Left ventricle myocardium superior (tissue), 1 donor: Measurements from ENCODE around the gene GPR171. TPM values are rescaled to one million over a fixed set of nuclear protein-coding genes. Genes with fewer than 3 reads are reported as not detected.

ENCODE experiments used
- ATAC-seq: fragments of 200-7000 bp; cut with Tn5 transposase; one replicate; pipeline ENCODE4 v1.9.1; 2020; ENCODE audit warnings: mild to moderate bottlenecking, moderate library complexity
- DNase-seq: peaks from one replicate; pipeline ENCODE4 v3.0.0-alpha.2; 2020
- intact Hi-C: fragments of 100-400 bp; cut with micrococcal nuclease; formaldehyde crosslinking; loops from one replicate; pipeline ENCODE4 v1.11.0; 2022
- total RNA-seq: library from RNA; stranded (reverse); fragmentation: NEBNext Ultra II Directional; extraction: Animal tissue kit (Norgen Biotek cat#: 25700); gene quantifications from one replicate; pipeline ENCODE4 v1.2.1, GENCODE V29; 2021
- donor health status: DM: no; HTN: yes; CAD: no; lungs with severe emphysema.

The GPR171 gene
- total RNA-seq, 1 donor from 2014 or later, result 0.15 TPM

DNA sequence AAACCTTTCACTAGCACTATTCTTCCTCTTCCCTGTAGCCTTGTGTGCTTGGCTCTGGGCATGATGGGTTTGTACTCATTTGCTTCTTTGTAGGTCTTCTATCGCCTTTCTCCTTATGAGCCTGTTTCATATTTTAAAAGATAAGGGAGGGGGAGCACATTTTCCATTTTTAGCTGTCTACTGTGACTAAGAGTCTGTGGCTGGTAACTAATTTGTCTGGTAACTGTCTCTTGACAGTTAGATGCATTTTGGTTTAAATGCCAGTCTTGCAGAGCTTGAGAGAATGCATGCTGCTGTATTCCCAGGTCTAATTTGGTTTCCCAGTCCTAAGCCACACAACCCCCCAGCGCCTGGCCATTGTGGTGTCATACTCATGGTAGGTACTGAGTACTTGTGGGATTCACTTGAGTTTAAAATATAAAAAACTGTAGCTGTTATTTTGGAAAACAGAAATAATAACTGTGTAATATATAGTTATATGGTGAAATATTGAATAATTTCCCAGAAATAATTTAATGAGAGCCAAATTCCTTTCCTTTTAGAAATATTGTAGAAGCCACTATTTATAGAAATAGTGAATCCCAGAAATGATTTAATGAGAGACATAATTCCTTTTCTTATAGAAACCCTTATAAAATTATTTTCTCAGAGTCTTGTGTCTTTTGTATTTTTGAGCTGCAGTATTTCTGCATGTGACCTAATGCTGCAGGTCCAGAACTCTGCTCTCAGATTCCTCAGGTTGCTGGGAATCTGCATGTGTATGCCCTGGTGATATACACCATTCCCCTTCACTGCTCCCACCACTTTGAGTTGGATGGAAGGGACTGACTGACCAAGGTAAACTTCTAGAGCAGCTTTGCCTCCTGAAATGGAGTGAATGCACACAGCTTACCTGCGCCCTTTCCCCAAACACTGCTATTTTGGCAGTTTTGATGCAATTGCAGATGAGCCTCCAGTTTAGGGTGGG is 13.9 kb upstream of the GPR171 start:
- no peak for DNase-seq
- peak; percentile 82 for ATAC-seq
- intact Hi-C loops, result no loop called here

- intact Hi-C loops, result no loop called here
- DNase-seq, result no peak
- no peak for ATAC-seq
Observed at GRCh38 chr3:151214459-151214858, 11.4 kb upstream of the GPR171 start.

GRCh38 chr3:151213881-151214280 is 10.9 kb upstream of the GPR171 start:
- DNase-seq, result no peak
- no peak for ATAC-seq
- intact Hi-C loops, result no loop called here

- no peak for DNase-seq
- no peak for ATAC-seq
- intact Hi-C loops, result no loop called here
Observed at GRCh38 chr3:151213151-151213550, 10.1 kb upstream of the GPR171 start.

GRCh38 chr3:151210676-151211381 is 7.8 kb upstream of the GPR171 start:
- DNase-seq, result no peak
- ATAC-seq, result peak; percentile 46
- intact Hi-C loops, result no loop called here

DNA sequence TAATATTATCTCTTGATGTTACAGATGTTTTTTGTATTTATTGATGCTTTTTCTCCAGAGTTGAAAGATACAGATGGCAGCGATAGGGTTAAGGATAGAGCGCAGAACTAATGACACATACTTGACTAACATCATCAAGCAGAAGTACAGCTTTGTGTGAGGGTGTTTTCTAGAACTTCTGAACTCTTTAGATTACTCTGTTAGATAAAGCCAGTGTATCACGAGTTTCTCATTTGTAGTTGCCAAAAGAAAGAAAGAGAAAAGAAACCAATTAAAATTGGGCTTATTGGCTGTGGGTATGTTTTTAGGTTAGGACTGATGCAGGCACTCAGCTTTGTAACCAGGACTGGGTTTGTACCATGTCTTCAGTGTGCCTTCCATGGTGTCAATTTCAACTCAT is 6.6 kb upstream of the GPR171 start:
- no peak for DNase-seq
- ATAC-seq, result no peak
- intact Hi-C loops, result no loop called here

- no peak for ATAC-seq
- DNase-seq, result no peak
- intact Hi-C loops, result no loop called here
Observed at GRCh38 chr3:151206201-151206600, 3.2 kb upstream of the GPR171 start.

- intact Hi-C loops, result no loop called here
- ATAC-seq, result no peak
Observed at GRCh38 chr3:151205482-151205881, 2.5 kb upstream of the GPR171 start.

DNA sequence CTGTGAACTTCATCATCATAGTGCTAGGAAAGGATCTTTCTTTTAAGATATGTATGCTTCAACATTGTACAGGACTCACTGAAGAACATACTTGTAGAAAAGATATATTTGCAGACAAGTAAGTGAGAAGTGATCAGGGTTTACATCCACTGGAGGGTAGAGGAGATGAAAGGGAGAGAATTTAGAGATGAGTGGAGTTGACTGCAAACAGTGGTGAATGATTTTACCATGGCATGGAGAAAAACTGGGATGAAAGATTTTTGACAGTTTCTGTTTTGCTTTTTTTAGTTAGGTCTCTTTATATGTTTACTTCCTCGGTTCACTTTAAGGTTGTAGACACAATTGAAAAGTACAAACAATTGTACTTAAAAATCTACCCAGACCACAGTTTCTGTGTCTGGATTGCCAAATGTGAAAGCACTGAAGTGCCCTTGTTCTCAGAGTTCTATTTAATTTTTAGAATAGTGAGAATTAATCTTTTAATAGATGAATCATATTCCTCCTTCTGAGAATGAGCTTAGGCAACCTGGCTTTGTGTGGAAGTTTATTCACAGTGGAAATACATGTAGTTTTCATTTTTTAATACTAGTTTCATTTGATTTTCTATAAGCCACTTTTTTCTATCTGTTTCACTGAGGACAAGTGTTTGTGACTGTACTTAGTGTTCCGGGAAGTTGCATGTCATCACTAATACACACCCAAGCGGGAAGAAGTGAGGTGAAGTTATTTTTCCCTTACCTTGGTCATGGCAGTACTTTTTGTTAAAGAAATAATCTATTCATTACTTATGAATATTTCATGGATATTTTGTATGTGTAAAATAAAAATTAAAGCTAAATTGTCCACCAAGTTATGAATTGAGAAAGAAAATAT is 1.8 kb upstream of the GPR171 start:
- intact Hi-C loops, result no loop called here
- no peak for DNase-seq
- no peak for ATAC-seq

More at GRCh38 chr3:151205482-151205881, 2.5 kb upstream of the GPR171 start:
- no peak for DNase-seq

DNA sequence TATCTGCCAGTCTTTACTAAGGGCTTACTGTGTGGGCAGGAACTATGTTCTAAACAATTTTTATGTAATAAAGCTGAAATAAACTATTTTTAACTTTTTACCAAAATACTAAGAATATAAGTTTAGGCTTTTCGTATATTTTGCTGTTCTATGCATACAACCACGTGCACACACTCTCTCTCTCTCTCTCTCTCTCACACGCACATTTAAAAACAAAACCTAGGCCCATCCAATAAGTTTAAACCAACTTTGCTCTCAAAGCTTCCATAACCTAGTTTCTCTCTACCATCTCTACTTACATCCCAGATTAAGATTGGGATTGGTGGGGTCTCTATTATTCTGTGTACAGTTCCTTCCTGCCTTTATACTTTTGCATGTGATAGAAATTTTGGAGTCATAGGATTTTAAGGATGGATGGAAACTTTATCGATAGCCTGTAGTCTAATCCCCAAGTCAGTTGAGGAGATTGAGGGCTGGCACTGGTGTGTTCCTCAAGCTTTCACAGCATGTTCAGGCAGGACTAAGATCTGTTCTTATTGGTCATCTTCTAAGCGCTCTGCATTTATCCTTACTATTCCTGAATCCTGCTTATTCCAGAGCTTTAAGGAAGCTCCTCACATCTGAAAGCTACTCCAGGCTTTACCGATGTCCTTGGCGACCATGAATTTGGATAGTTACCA is 1.8 kb downstream of the GPR171 start:
- intact Hi-C loops, result no loop called here
- ATAC-seq (no peak), DNase-seq (no peak)

GRCh38 chr3:151200586-151200985 is 2.4 kb downstream of the GPR171 start:
- DNase-seq, result no peak
- ATAC-seq, result no peak
- intact Hi-C loops, result no loop called here

GRCh38 chr3:151199554-151200438 is 3.2 kb downstream of the GPR171 start:
- intact Hi-C loops, result no loop called here
- DNase-seq (no peak), ATAC-seq (no peak)

DNA sequence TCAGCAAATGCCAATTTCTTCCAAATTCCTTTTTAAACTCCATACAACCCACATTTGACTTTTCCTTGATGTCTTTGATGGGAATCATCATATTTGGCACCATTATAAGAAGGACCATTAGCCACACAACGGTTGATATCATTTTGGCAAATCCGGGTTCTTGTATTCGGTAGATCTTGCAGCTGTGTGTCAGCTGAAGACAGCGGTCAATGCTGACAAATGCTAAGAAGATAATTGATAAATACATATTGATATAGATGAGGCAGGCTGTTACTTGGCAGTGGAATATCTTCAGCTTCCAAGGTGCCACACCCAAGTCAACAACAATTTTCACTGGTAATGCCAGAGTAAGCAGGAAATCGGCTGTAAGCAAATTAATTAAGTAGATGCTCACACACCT is 4.2 kb downstream of the GPR171 start:
- intact Hi-C loops, result no loop called here
- no peak for ATAC-seq
- no peak for DNase-seq

DNA sequence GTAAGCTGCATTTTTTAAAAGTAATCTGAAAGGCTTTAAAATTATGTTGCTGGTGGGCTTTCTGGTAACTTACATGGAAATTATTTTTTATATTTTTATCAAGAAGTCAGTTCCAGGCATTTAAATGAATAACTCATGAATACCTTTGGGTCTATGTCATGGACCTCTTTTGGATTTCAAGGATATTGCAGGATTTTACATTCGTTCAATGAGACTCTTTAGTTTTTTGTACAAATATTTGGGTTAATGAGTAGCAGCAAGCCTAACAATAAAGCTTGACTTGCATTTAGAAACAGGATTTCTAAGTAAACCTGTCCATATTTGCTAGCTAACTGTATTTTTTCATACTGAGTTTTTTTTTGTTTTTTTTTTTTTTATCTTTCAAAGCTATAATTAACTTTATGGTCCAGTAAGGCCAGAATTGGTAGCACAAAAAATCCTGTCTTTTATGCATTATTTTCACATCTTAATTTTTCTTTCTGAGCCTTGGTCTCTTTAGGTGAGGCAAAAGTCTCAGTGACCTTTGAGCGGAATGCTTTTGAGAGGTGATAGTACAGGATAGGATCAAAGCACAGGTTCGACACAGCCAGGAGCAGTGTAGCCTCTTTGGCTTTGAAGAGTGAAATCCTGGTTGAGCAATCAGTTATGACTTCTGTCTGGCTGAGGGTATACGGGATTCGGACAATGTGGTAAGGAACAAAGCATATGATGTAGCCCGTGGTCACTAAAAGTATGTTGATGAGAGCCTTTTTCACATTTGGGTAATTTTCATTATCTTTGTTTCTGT is 4.8 kb downstream of the GPR171 start:
- ATAC-seq (no peak), DNase-seq (no peak)
- intact Hi-C loops, result no loop called here

- DNase-seq (no peak), ATAC-seq (no peak)
- intact Hi-C loops, result no loop called here
Observed at GRCh38 chr3:151197228-151197627, 5.8 kb downstream of the GPR171 start.

- ATAC-seq (no peak), DNase-seq (no peak)
- intact Hi-C loops, result no loop called here
Observed at GRCh38 chr3:151196434-151196833, 6.6 kb downstream of the GPR171 start.

GRCh38 chr3:151195826-151196225 is 7.2 kb downstream of the GPR171 start:
- intact Hi-C loops, result no loop called here
- ATAC-seq (no peak), DNase-seq (no peak)
